Tibial nerve (tissue), 4 donors: Measurements from ENCODE around the gene ZPR1.

Experiments
- EP300 ChIP-seq, 2 donors: sonication (generic); formaldehyde crosslinking; IDR thresholded peaks; one replicate each; pipeline ENCODE4 v1.6.1; 2017; ENCODE audit warnings: antibody characterized with exemption in 2 of 2, mild to moderate bottlenecking in 1 of 2
- POLR2A ChIP-seq, 2 donors: fragments of 450-650 bp; IDR thresholded peaks; one replicate each; pipeline ENCODE4 v1.6.1; 2017; ENCODE audit warnings: antibody characterized with exemption in 2 of 2, mild to moderate bottlenecking in 2 of 2, moderate library complexity in 2 of 2
- TF ChIP-seq, protein P1 (sequence below), 5 experiments: fragments of 200-600 bp in 3 of 5; fragments of 450-650 bp in 2 of 5; sonication (generic) in 3 of 5; IDR thresholded peaks; one replicate each; pipeline ENCODE4 v1.5.1; 2016 to 2019; ENCODE audit warnings: antibody characterized with exemption in 5 of 5, mild to moderate bottlenecking in 3 of 5, moderate library complexity in 2 of 5

DNA sequence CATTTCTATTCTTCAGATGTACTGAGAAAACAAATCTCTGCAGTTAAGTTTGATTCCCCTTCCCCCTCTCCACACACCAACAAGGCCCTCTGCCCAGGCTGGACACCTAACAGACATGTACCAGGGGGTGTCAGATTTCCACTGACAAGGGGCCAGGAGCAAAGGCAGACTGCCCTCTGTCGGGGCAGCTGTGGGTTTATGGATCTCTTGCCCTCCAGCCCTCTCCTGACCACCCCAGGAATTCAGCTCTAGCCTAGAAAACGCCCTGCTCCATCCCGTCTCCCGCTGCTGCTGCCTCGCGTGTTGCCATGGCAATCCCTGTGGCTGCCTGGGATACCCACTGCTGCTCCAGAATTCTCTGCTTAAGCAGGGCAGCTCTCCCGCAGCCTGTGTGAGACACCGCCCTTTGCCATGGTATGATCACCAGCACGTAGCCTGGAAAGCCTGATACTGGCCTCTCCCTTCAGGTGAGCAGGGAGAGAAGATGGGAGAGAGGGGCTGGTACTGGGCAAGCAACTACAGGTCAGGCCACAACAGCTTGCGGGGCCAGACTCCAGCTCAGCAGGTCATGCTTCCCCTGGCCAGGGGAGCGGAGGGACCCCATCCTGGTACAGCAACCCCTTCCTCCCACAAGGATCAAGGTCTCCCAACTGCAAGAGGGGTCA lies 56.6 kb downstream of the ZPR1 start:
- TF ChIP-seq POLR2A (IDR thresholded peaks at IDR 0.05) = no peak
- TF ChIP-seq, protein P1, sequence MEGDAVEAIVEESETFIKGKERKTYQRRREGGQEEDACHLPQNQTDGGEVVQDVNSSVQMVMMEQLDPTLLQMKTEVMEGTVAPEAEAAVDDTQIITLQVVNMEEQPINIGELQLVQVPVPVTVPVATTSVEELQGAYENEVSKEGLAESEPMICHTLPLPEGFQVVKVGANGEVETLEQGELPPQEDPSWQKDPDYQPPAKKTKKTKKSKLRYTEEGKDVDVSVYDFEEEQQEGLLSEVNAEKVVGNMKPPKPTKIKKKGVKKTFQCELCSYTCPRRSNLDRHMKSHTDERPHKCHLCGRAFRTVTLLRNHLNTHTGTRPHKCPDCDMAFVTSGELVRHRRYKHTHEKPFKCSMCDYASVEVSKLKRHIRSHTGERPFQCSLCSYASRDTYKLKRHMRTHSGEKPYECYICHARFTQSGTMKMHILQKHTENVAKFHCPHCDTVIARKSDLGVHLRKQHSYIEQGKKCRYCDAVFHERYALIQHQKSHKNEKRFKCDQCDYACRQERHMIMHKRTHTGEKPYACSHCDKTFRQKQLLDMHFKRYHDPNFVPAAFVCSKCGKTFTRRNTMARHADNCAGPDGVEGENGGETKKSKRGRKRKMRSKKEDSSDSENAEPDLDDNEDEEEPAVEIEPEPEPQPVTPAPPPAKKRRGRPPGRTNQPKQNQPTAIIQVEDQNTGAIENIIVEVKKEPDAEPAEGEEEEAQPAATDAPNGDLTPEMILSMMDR (IDR thresholded peaks at IDR 0.05) = no peak
- no peak for TF ChIP-seq EP300 (IDR thresholded peaks at IDR 0.05)
